RWPE2 (cell line): ENCODE measurements around the gene DLG2.

ENCODE experiments used
- ATAC-seq: fragments of 200-7000 bp; cut with Tn5 transposase; 3 replicates; pipeline ENCODE4 v1.9.1; 2021; ENCODE audit warnings: low read depth
- DNase-seq: peaks from one replicate; pipeline ENCODE4 v3.0.0-alpha.2; 2020; ENCODE audit warnings: low spot score
- H3K27ac ChIP-seq: fragments of 450-650 bp; 2 replicates; pipeline ENCODE4 v1.5.1; 2017; ENCODE audit warnings: mild to moderate bottlenecking; ENCODE audit not compliant: poor library complexity, severe bottlenecking
- H3K27me3 ChIP-seq: fragments of 250-450 bp; sonication (Bioruptor Pico); 2 replicates; pipeline ENCODE4 v1.5.1; 2021; ENCODE audit warnings: mild to moderate bottlenecking, moderate library complexity; ENCODE audit not compliant: insufficient read depth, poor library complexity, severe bottlenecking
- H3K36me3 ChIP-seq: fragments of 250-450 bp; sonication (Bioruptor Pico); 2 replicates; pipeline ENCODE4 v1.5.1; 2020; ENCODE audit warnings: low read depth, mild to moderate bottlenecking, moderate library complexity
- H3K4me1 ChIP-seq: fragments of 250-450 bp; sonication (Bioruptor Pico); 2 replicates; pipeline ENCODE4 v1.5.1; 2021; ENCODE audit warnings: mild to moderate bottlenecking, moderate library complexity; ENCODE audit not compliant: insufficient read depth, poor library complexity, severe bottlenecking
- H3K4me3 ChIP-seq: fragments of 250-450 bp; sonication (Bioruptor Pico); 2 replicates; pipeline ENCODE4 v1.5.1; 2021; ENCODE audit warnings: mild to moderate bottlenecking, moderate library complexity; ENCODE audit not compliant: severe bottlenecking
- H3K9me3 ChIP-seq: fragments of 250-450 bp; sonication (Bioruptor Pico); 2 replicates; pipeline ENCODE4 v1.5.1; 2021; ENCODE audit warnings: mild to moderate bottlenecking, moderate library complexity; ENCODE audit not compliant: severe bottlenecking
- TF ChIP-seq, protein P1 (sequence below): fragments of 450-650 bp; IDR thresholded peaks from one replicate; pipeline ENCODE4 v1.5.1; 2017; ENCODE audit warnings: mild to moderate bottlenecking, moderate library complexity; ENCODE audit not compliant: poor library complexity, severe bottlenecking

The DLG2 gene

DNA sequence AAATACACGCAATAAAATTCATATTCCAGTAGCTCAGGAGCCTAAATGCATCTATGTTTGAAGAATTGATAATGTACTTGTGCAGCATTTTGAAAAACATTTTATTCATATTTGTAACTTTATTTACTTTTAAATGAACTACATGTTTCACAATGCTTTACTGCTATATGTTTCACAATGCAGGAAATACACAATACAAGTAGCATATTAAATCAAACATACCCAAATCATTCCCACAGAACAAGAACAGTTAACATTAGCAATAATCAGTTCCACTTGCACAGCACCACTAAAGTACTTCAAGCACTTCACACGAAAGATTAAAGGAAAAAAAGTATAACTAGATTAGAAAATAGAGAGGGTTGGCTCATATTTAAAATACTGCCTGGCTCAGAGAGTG is 1997.4 kb downstream of the DLG2 start:
- Histone ChIP-seq H3K27me3 (no peaks in the 10 kb centered on the region), H3K27ac (no peak overlapping the region), H3K4me3 (no peak overlapping the region), H3K36me3 (no peaks in the 10 kb centered on the region), H3K4me1 (no peaks in the 10 kb centered on the region), H3K9me3 (no peaks in the 10 kb centered on the region)
- TF ChIP-seq, protein P1, sequence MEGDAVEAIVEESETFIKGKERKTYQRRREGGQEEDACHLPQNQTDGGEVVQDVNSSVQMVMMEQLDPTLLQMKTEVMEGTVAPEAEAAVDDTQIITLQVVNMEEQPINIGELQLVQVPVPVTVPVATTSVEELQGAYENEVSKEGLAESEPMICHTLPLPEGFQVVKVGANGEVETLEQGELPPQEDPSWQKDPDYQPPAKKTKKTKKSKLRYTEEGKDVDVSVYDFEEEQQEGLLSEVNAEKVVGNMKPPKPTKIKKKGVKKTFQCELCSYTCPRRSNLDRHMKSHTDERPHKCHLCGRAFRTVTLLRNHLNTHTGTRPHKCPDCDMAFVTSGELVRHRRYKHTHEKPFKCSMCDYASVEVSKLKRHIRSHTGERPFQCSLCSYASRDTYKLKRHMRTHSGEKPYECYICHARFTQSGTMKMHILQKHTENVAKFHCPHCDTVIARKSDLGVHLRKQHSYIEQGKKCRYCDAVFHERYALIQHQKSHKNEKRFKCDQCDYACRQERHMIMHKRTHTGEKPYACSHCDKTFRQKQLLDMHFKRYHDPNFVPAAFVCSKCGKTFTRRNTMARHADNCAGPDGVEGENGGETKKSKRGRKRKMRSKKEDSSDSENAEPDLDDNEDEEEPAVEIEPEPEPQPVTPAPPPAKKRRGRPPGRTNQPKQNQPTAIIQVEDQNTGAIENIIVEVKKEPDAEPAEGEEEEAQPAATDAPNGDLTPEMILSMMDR = no peak
- ATAC-seq (no peak), DNase-seq (no peak)

DNA sequence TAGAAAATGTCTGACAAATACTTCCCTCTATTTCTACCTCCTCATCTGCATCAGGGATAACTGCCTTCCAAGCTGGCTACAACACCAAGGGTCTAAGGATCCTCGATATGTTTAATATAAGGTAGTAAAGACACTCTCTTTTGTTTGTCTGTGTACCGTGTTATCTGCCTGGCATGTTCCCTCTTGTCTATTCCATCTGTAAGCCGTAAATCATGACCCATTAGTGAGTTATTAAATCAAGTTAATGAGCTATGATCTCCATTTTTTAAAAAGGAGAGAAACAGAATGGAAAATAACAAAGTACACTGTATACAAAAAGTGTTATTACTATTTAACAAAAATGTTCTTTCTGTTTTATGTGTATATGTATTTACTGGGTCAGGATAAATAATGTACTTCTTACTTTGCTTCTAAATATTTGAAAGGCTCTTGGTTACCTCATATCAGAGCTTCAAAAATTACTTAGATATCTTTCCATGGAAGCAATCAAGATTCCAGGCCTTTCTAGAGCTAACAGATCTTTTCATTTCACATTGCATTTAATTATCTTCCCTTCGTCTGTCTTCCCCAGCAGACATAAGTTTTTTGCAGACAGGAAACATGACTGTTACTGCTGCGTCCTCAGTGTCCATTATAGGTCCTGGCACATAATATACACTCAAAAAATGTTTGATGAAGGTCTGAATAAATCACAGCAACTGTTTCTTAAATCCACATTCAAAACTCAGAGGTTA is 1998.4 kb downstream of the DLG2 start:
- ATAC-seq (no peak), DNase-seq (no peak)
- Histone ChIP-seq H3K27ac (no peak overlapping the region), H3K4me3 (no peak overlapping the region), H3K27me3 (no peaks in the 10 kb centered on the region), H3K4me1 (no peaks in the 10 kb centered on the region), H3K36me3 (no peaks in the 10 kb centered on the region), H3K9me3 (no peaks in the 10 kb centered on the region)
- TF ChIP-seq, protein P1 = no peak

DNA sequence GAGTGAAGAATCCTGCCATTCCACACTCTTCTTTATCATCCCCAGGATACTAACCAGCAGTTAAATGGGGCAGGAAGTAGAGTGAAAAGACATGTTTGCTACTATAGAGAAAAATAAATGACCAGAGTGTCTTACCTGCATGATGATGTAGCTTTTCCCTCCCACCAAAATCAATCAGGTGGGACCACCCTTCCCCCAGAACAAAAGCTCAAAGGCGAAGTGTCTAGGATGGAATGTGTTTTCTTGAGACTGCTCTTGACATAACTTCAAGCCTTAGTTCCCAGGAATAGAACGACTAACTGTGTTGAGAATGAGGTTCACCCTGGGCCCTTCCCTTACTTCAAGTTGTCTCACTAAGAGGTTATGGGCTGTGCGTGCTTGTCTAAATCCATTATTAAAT is 2001.8 kb downstream of the DLG2 start:
- Histone ChIP-seq H3K9me3 (no peaks in the 10 kb centered on the region), H3K4me1 (no peaks in the 10 kb centered on the region), H3K27ac (no peak overlapping the region), H3K4me3 (no peak overlapping the region), H3K36me3 (no peaks in the 10 kb centered on the region), H3K27me3 (no peaks in the 10 kb centered on the region)
- ATAC-seq (no peak), DNase-seq (no peak)
- TF ChIP-seq, protein P1 = no peak

DNA sequence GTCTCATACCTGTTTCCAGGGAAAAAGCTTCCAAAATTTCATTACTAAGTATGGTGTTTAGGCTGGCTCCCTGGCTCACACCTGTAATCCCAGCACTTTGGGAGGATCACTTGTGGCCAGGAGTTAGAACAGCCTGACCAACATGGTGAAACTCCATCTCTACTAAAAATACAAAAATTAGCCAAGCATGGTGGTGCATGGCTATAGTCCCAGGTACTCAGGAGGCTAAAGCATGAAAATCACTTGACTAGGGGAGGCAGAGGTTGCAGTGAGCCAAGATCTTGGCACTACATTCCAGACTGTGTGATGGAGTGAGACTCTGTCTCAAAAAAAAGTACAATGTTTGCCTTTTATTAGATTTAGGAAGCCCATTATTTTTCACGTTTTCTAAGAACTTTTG is 2009.5 kb downstream of the DLG2 start:
- H3K36me3 ChIP-seq = no peaks in the 10 kb centered on the region
- TF ChIP-seq, protein P1 = no peak
- ATAC-seq (no peak), DNase-seq (no peak)
- H3K9me3 ChIP-seq = no peaks in the 10 kb centered on the region
- H3K27me3 ChIP-seq = no peaks in the 10 kb centered on the region
- H3K27ac ChIP-seq = no peak overlapping the region
- H3K4me3 ChIP-seq = no peak overlapping the region
- H3K4me1 ChIP-seq = no peaks in the 10 kb centered on the region

DNA sequence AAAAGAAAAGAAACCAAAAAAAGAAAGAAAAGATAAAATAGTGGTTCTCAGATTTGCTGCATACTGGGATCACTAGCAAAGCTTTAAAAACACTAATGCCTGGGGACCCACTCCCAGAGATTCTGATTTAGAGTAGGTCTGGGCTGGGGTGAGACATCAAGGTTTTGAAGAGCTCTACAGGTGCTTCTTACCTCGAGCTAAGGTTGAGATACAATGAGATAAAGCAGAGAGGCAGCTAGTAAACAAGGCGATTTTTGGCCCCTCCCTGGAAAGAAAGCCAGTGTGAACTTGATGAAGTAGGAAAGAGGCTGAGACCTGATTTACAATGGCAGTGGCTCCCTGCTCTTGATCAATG is 2013.4 kb downstream of the DLG2 start:
- Histone ChIP-seq H3K27me3 (no peaks in the 10 kb centered on the region), H3K36me3 (no peaks in the 10 kb centered on the region), H3K4me3 (no peak overlapping the region), H3K9me3 (no peaks in the 10 kb centered on the region), H3K4me1 (no peaks in the 10 kb centered on the region), H3K27ac (no peak overlapping the region)
- no peak for DNase-seq
- TF ChIP-seq, protein P1 = no peak
- ATAC-seq = no peak
